Hepatocyte (in vitro differentiated cells): Measurements from ENCODE around the gene HMX2. TPM values are rescaled to one million over a fixed set of nuclear protein-coding genes. Genes with fewer than 3 reads are reported as not detected.

ENCODE experiments used
- DNase-seq: peaks from one replicate; pipeline ENCODE4 v3.0.0-alpha.2; 2016; ENCODE audit warnings: low spot score
- H2AFZ ChIP-seq: fragments of 200-600 bp; sonication (generic); 2 replicates; pipeline ENCODE4 v1.6.0; 2016; ENCODE audit warnings: antibody characterized with exemption, mild to moderate bottlenecking
- H3K27ac ChIP-seq: fragments of 200-600 bp; sonication (generic); 2 replicates; pipeline ENCODE4 v1.5.1; 2016; ENCODE audit warnings: mild to moderate bottlenecking
- H3K27me3 ChIP-seq: fragments of 200-600 bp; sonication (generic); 2 replicates; pipeline ENCODE4 v1.6.1; 2016
- H3K36me3 ChIP-seq: fragments of 200-600 bp; sonication (generic); replicated peaks from 2 replicates; pipeline ENCODE4 v1.5.1; 2016; ENCODE audit warnings: low read depth; ENCODE audit not compliant: insufficient read depth
- H3K4me1 ChIP-seq: fragments of 200-600 bp; sonication (generic); 2 replicates; pipeline ENCODE4 v1.5.1; 2016; ENCODE audit warnings: mild to moderate bottlenecking, moderate library complexity; ENCODE audit not compliant: insufficient read depth
- H3K4me2 ChIP-seq: fragments of 200-600 bp; sonication (generic); 2 replicates; pipeline ENCODE4 v1.6.0; 2016
- H3K4me3 ChIP-seq: fragments of 200-600 bp; sonication (generic); 2 replicates; pipeline ENCODE4 v1.5.1; 2016; ENCODE audit warnings: mild to moderate bottlenecking
- H3K79me2 ChIP-seq: fragments of 200-600 bp; sonication (generic); 2 replicates; pipeline ENCODE4 v1.6.0; 2017; ENCODE audit warnings: mild to moderate bottlenecking
- H3K9me2 ChIP-seq: fragments of 200-600 bp; sonication (generic); replicated peaks from 2 replicates; pipeline ENCODE4 v1.6.0; 2017; ENCODE audit warnings: mild to moderate bottlenecking; ENCODE audit not compliant: insufficient read depth
- H3K9me3 ChIP-seq: fragments of 200-600 bp; sonication (generic); 2 replicates; pipeline ENCODE4 v1.5.1; 2016; ENCODE audit warnings: low read depth, mild to moderate bottlenecking
- H4K20me1 ChIP-seq: fragments of 200-600 bp; sonication (generic); 2 replicates; pipeline ENCODE4 v1.6.0; 2016; ENCODE audit warnings: mild to moderate bottlenecking; ENCODE audit not compliant: insufficient read depth, poor library complexity, severe bottlenecking
- EZH2 ChIP-seq: fragments of 200-600 bp; sonication (generic); IDR thresholded peaks from 2 replicates; pipeline ENCODE4 v1.6.1; 2016; ENCODE audit warnings: antibody characterized with exemption, mild to moderate bottlenecking, borderline replicate concordance
- EZH2phosphoT487 ChIP-seq: fragments of 200-600 bp; sonication (generic); IDR thresholded peaks from one replicate; pipeline ENCODE4 v1.6.1; 2018; ENCODE audit warnings: antibody characterized with exemption, mild to moderate bottlenecking, low read depth, moderate library complexity; ENCODE audit not compliant: unreplicated experiment, severe bottlenecking
- WGBS: methylation state at CpG from one replicate; pipeline ENCODE4 v1.1.6; 2016; ENCODE audit warnings: low lambda C conversion rate; ENCODE audit errors: missing lambda C conversion rate; 5-methylcytosine and 5-hydroxymethylcytosine counted together
- polyA plus RNA-seq: library from polyadenylated mRNA; unstranded; fragments of >200 nt; fragmentation: Nextera tagmentation; extraction: Ambion mirVana; gene quantifications from 2 replicates; pipeline ENCODE4 v1.2.1, GENCODE V29; 2016
- total RNA-seq: library from RNA; depleted of rRNA; stranded (reverse); fragments of >200 nt; gene quantifications from 2 replicates; pipeline ENCODE4 v1.2.3, GENCODE V29; 2014
- TF ChIP-seq, protein P1 (sequence below): fragments of 200-600 bp; sonication (generic); IDR thresholded peaks from 2 replicates; pipeline ENCODE4 v1.5.1; 2016; ENCODE audit warnings: antibody characterized with exemption, mild to moderate bottlenecking; ENCODE audit not compliant: poor library complexity

The HMX2 gene
- total and polyA plus RNA-seq, 2 experiments from 2014 or later = not detected

DNA sequence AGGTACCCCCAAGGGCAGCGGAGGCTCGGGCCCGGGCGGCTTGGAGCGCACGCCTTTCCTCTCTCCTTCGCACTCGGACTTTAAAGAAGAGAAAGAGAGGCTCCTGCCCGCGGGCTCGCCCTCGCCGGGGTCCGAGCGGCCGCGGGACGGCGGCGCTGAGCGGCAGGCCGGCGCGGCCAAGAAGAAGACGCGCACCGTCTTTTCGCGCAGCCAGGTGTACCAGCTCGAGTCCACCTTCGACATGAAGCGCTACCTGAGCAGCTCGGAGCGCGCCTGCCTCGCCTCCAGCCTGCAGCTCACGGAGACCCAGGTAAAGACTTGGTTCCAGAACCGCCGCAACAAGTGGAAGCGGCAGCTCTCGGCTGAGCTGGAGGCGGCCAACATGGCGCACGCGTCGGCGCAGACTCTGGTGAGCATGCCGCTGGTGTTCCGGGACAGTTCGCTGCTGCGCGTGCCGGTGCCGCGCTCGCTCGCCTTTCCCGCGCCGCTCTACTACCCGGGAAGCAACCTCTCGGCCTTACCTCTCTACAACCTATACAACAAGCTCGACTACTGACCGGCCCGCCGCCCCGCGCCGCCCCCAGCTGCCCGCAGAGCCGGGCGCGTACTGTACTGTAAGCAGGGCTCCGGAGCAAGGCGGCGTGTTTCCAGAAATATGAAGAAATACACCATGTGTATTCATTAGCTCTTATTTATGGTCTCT is 1.8 kb downstream of the HMX2 start:
- DNase-seq = peak; percentile 47
- no peak overlapping the region for H3K27ac ChIP-seq
- peaks cover 14% of the 10 kb centered on the region for H3K4me1 ChIP-seq
- H3K4me3 ChIP-seq = peak overlapping the region; percentile 8
- H3K9me3 ChIP-seq = no peaks in the 10 kb centered on the region
- H3K27me3 ChIP-seq = peaks cover 87% of the 10 kb centered on the region
- H3K9me2 ChIP-seq = no peaks in the 10 kb centered on the region
- peak overlapping the region; percentile 87 for H3K4me2 ChIP-seq
- peak; percentile 67 for TF ChIP-seq EZH2
- TF ChIP-seq, protein P1, sequence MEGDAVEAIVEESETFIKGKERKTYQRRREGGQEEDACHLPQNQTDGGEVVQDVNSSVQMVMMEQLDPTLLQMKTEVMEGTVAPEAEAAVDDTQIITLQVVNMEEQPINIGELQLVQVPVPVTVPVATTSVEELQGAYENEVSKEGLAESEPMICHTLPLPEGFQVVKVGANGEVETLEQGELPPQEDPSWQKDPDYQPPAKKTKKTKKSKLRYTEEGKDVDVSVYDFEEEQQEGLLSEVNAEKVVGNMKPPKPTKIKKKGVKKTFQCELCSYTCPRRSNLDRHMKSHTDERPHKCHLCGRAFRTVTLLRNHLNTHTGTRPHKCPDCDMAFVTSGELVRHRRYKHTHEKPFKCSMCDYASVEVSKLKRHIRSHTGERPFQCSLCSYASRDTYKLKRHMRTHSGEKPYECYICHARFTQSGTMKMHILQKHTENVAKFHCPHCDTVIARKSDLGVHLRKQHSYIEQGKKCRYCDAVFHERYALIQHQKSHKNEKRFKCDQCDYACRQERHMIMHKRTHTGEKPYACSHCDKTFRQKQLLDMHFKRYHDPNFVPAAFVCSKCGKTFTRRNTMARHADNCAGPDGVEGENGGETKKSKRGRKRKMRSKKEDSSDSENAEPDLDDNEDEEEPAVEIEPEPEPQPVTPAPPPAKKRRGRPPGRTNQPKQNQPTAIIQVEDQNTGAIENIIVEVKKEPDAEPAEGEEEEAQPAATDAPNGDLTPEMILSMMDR = no peak
- peak; percentile 25 for TF ChIP-seq EZH2phosphoT487
- H4K20me1 ChIP-seq = no peaks in the 10 kb centered on the region
- H3K79me2 ChIP-seq = peaks cover under 1% of the 10 kb centered on the region
- peak overlapping the region; percentile 26 for H2AFZ ChIP-seq
- no peaks in the 10 kb centered on the region for H3K36me3 ChIP-seq
- under 1% methylated on average over 71 of the region's 76 CpGs for WGBS

DNA sequence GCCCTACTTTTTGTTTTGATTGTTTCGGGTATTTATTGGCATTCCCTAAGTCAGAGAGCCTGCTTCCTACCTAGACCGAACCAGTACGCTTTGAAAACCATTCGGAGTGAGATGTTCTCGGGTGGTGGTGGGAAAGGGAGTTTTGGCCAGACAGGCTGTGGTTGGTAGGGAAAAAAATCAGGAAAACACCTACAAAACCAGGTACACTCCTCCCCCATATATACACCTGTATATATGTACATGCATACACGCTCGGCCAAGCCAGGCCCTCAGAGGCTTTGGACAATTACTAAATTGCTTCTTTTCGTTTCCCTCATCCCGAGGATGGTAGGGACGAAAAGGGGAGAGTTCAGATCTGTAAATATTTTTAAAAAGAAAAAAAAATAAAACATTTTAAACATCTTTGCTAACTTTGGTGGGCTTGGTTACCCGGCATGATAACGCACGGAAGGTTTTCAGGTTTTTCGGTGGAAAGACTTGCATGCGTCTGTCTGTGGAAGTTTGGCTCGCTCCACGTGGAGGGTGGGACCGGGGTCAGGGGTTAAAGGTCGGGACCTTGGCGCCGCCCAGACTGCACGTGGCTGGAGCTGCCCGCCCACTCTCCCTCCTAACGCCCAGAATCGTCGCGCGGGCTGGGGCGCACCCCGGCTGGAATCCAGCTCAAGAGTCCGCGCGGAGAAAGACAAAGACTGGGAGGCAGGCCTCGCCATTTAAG is 2.5 kb downstream of the HMX2 start:
- peak; percentile 27 for DNase-seq
- Histone ChIP-seq H2AFZ (peak overlapping the region; percentile 26), H3K9me3 (no peaks in the 10 kb centered on the region), H3K36me3 (no peaks in the 10 kb centered on the region), H4K20me1 (no peaks in the 10 kb centered on the region), H3K27ac (no peak overlapping the region), H3K9me2 (no peaks in the 10 kb centered on the region), H3K4me2 (peak overlapping the region; percentile 87), H3K4me3 (no peak overlapping the region), H3K27me3 (peaks cover 80% of the 10 kb centered on the region), H3K4me1 (peaks cover 18% of the 10 kb centered on the region), H3K79me2 (peaks cover 7% of the 10 kb centered on the region)
- TF ChIP-seq EZH2 (peak; percentile 32), EZH2phosphoT487 (peak; percentile 25)
- TF ChIP-seq, protein P1 = no peak
- WGBS = 6% methylated on average over 33 of the region's 34 CpGs

- Histone ChIP-seq H3K27me3 (peaks cover 72% of the 10 kb centered on the region), H3K4me1 (peaks cover 21% of the 10 kb centered on the region), H3K9me2 (no peaks in the 10 kb centered on the region), H3K36me3 (no peaks in the 10 kb centered on the region), H4K20me1 (no peaks in the 10 kb centered on the region), H3K79me2 (peaks cover 15% of the 10 kb centered on the region), H3K9me3 (no peaks in the 10 kb centered on the region), H3K4me2 (peak overlapping the region; percentile 87), H2AFZ (no peak overlapping the region), H3K27ac (no peak overlapping the region), H3K4me3 (no peak overlapping the region)
- DNase-seq = no peak
- 1% methylated on average over 56 of the region's 56 CpGs for WGBS
- TF ChIP-seq, protein P1 = no peak
- peak; percentile 78 for TF ChIP-seq EZH2
- peak; percentile 16 for TF ChIP-seq EZH2phosphoT487
Observed at GRCh38 chr10:123150986-123151736, 3.2 kb downstream of the HMX2 start.
